DOHH2 (cell line): ENCODE measurements around the gene TUBA4B.

ENCODE experiments used
- CTCF ChIP-seq: fragments of 200-600 bp; sonication (generic); IDR thresholded peaks from one replicate; pipeline ENCODE4 v1.5.1; 2014; ENCODE audit warnings: antibody characterized with exemption, mild to moderate bottlenecking, low read depth, low read length; ENCODE audit not compliant: poor library complexity, severe bottlenecking
- EZH2phosphoT487 ChIP-seq: fragments of 200-600 bp; sonication (generic); IDR thresholded peaks from 2 replicates; pipeline ENCODE4 v1.6.1; 2017; ENCODE audit warnings: borderline replicate concordance, mild to moderate bottlenecking, antibody characterized with exemption, low read length, moderate library complexity, mixed read lengths

DNA sequence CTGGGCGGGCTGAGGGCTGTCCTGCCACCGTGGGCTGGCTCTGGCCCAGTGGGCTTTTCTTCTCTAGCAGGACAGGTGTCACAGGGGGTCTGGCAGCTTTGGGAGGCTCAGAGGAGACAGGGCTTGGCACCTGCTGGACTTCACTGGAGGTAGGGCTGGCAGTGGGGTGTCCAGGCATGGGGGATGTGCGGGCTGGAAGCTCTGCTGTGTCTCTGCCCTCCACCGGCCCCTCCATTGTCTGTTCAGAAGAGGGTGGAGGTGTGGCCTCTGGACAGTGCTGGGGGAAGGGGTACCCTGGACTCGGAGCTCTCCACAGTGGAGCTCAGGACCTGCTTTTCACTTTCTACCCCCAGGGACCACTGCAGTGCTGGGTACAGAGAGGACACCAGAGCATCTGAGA lies 47.0 kb downstream of the TUBA4B start:
- TF ChIP-seq CTCF (no peak), EZH2phosphoT487 (no peak)
